ENCODE measurements around the gene PTPRE. TPM values are rescaled to one million over a fixed set of nuclear protein-coding genes. Genes with fewer than 3 reads are reported as not detected.

PTPRE gene
- total RNA-seq, 1 donor from 2014 or later: 20.4 TPM

- intact Hi-C loops (cut with micrococcal nuclease): no loop called here
Measured at GRCh38 chr10:127998501-127999144, 91.7 kb downstream of the PTPRE start.

DNA sequence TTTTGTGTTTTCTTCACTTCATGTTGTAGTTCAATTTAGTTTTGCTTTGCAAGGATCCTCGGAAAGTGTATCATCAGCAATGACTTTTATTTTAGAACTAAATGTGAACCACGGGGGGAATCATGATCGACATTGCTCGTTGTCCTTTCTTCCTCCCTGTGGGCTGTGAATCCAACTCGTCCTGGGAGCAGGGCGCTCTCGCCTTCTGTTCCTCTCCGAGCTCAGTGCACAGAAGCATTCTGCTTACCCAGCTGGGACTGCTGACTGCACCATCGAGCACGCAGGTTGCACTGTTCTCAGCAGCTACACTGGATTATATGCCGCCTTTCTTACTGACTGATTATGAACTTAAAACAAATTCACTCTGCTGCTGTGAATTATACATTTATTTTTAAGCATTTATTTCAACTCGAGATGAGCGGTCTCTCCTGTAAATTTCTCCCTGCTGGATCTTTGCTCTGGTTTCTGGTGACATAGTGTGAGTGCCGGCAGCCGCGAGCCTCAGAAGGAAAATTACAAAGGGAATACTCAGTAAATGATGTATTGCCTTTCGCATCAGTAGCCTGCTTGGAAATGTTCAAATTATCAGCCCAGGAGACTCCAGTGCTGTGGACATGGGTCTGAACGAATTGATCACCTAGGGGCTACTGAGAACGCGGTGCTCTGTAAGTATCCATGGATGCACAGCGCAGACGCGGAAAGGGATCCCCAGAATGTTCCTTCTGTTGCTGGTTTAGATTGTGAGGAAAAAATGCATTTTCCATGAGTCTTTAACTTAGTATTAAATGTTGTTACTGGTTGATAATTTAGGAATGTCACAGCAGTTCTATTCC is 92.6 kb downstream of the PTPRE start:
- intact Hi-C loops (cut with micrococcal nuclease): no loop called here

GRCh38 chr10:128000471-128001362 is 93.8 kb downstream of the PTPRE start:
- intact Hi-C loops (cut with micrococcal nuclease): no loop called here

DNA sequence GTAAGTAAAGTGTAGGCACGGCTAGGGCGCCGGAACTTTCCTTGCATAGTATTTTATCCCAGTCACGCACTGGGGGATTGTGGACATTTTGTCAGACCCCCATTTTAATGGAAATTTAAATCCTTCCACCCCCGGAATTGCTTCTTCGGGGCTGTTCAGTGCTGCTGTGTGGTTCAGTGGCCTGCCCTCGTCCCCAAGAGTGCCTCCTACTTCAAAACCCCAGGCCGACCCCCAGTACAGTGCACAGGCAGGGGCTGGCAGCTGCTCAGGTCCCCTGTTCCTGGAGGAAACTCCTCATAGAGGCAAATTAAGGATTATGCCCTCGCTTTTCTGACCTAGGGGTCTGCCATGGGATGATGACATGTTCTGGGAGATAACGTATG is 94.5 kb downstream of the PTPRE start:
- intact Hi-C loops (cut with micrococcal nuclease): no loop called here

DNA sequence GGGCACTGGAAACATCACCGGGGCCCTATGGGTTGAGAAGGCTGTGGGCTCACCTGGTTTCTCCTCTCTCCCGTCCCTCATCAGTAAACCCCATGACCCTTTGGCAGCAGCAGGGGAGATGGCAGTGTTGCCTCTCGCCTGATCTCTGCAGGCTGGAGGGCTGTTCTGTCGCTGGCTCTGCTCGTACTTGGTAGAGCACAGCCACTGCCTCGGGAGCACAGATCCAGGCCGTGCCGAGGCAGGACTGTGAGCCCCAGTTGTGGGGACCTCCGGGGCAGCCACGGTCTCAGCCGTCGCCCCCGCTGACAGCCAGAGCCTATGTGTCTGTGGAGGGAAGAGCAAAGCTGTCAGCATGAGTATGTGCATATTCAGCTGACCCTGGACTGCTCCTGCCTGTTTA is 94.9 kb downstream of the PTPRE start:
- intact Hi-C loops (cut with micrococcal nuclease): no loop called here

GRCh38 chr10:128003521-128003920 is 96.6 kb downstream of the PTPRE start:
- intact Hi-C loops (cut with micrococcal nuclease): no loop called here

DNA sequence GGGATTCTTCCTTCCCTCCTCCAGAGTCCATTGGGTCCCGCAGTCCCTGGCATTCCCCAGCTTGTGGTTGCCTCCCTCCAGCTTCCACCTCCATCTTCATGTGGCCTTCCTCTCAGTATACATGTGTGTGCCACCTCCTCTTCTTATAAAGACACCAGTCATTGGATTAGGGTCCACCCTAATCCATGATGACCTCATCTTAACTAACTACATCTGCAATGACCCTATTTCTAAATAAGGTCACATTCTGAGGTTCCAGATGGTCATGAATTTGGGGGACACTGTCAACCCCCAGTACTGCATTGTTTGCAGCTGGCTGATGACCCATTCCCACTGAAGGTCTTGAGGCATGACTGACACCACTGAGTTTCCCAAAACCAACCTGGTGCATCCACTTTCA is 99.0 kb downstream of the PTPRE start:
- intact Hi-C loops (cut with micrococcal nuclease): no loop called here

DNA sequence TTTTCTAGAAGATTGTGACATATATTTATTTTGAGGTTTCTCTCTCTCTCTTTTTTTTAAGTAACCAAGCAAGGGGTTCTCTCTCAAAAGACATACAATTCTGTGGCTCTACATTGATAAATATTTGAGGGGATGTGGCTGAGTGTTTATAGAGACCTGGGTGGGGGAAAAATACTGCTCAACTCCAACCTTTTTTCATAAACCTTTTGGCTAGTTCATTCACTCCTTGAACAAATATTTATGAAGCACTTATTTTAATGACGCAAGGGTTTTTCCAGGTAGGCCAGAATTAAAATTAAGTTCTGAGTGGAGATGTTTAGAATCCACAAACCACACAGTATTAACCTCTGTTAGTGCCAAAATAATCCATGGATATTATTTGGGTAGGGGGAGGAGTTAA is 100.2 kb downstream of the PTPRE start:
- intact Hi-C loops (cut with micrococcal nuclease): no loop called here

- intact Hi-C loops (cut with micrococcal nuclease): loop anchor here (2.0 kb wide), 1 partner anchor 293 kb away; no protein-coding TSS in a partner anchor
Measured at GRCh38 chr10:128007971-128008370, 101.1 kb downstream of the PTPRE start.

DNA sequence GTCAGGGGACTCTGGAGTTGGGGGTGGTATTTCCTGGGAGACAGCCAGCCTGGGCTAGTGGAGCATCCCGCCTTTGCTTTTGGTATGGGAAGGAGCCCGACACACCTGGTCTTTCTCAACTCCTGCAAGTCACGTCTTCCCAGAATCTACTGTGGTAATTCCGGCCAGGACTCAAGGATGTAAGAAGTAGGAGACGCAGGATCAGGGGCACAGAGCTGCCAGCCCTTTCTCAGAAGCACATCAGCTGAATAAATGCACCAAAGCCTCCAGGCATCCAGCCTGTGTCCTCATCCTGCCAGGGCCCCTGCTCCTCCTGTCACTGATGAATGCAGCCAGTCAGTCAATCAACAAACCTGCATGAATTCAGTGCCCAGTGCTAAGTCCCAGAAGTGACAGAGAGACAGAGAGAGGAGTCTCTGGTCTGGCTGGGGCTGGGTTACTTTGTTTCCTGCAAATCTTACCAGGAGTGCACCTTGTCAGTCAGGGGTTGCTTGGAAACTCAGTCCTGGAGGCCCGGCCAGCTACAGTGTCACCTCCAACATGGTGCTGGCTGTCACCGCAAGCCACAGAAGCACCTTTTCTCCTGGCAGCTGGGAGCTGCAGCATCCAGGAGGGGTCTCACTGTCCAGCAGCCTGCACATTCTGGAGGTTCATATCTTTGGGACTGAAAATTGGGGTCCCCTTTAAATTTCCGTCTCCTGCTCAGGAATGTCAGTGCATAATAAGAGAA is 101.8 kb downstream of the PTPRE start:
- intact Hi-C loops (cut with micrococcal nuclease): loop anchor here (2.0 kb wide), 1 partner anchor 294 kb away; no protein-coding TSS in a partner anchor

DNA sequence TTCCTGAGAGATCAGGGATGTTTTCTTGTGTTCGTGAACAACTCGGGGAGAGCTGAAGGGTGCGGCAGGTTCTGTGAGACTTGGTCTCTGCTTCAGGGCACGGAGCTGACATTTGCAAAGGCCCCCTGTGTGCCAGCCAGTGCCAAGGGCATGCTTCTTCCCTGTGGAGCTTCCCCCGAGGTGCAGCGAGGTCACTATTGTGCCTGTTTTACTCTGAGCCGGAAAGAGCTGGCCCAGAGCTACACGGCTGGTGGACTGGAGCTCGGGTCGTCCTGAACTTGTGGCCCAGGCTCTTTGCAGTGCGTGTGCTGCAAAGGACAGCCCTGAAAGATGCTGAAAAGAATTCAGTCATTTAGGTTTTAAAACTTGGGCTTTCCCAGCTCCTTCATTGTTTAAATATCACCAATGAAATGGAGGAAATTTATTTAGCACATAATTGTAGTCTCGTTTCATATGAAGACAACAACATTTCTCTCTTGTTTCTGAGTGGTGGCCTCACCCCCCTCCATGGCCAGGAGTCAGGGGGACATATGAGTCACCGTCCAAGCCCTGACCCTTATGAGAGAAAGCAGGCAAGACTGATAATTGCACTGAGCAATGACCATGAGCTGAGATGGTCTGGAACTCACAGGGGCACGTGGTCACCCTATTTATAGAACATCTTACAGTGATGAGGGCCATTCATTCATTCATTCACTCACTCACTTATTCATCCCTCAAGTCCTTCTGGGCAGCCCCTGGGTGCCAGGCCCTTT is 102.6 kb downstream of the PTPRE start:
- intact Hi-C loops (cut with micrococcal nuclease): loop anchor here (2.0 kb wide), 1 partner anchor 295 kb away; no protein-coding TSS in a partner anchor

- intact Hi-C loops (cut with micrococcal nuclease): loop anchor here (1.0 kb wide), 2 partner anchors 58 to 105 kb away; no protein-coding TSS in a partner anchor
Measured at GRCh38 chr10:128011059-128011979, 104.4 kb downstream of the PTPRE start.

DNA sequence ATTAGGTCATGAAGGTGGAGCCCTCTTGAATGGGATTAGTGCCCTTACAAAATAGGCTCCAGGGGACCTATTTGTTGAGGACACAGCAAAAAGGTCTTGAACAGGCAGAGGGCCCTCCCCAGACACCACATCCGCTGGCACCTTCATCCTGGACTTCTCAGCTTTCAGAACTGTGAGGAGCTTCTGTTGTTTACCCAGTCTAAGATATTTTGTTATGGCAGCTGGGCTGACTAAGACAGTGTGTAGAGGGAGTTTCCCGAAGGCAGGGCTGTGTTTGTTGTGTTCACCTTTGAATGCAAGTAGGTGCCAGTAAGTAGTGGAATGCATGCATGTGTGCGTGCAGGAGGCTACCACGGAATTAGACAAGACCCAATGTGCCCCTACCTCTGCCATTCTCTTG is 106.7 kb downstream of the PTPRE start:
- intact Hi-C loops (cut with micrococcal nuclease): no loop called here

DNA sequence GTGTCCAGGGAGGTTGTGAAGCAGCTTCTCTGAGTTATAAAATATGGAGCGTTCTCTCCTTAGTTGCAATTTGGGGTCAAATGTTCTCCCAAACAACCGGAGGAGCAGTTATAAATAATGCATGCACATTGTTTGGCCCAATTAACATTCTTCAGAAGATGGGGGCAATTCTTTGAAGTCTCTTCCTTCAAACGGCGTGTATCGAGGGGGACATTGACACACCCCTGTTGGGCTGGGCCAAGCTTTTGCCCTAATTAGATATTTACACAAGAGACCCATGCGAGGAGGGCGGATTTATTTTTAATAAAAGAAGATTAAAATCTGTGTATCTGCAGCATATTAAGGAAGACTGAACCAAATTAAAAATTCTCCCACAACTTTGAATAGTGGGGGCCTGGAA is 107.3 kb downstream of the PTPRE start:
- intact Hi-C loops (cut with micrococcal nuclease): no loop called here

- intact Hi-C loops (cut with micrococcal nuclease): no loop called here
Measured at GRCh38 chr10:128016423-128017060, 109.6 kb downstream of the PTPRE start.

- intact Hi-C loops (cut with micrococcal nuclease): no loop called here
Measured at GRCh38 chr10:128017822-128018221, 110.9 kb downstream of the PTPRE start.

DNA sequence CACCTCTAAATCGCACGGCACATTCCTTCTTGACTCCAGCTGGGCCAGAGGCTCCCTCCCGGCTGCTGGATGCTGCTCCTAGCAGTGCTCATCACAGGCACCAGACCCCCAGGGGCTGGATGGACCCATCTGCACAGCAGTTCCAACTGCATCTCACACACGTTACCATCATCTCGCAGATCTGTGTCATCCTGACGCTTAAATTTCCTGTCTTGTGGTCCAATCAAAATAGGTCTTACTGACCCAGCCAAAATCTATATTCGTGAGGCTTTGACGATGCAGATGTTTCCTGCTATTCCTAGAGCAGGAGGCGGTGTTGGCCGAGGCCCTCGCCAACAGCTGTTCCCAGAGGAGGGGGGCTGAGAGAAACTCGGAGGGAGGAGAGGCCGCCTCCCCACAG is 111.3 kb downstream of the PTPRE start:
- intact Hi-C loops (cut with micrococcal nuclease): no loop called here

DNA sequence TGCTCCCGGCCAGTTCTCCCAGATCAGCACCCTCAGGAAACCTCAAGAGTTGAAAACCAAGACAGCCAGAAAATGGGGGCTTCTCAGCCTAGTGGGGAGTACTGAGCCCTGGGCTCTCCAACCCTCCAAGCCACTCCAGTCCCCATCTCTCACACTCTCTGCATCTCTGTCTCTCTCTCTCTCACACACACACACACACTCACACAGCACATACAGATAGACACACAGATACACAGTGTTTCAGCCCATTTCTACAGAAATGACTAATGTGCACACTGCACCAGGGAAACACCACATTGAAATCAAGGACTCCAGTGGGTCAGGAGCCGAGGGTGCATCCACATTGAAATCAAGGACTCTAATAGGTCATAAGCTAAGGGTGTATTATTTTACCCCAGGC is 111.8 kb downstream of the PTPRE start:
- intact Hi-C loops (cut with micrococcal nuclease): no loop called here

Data from T-helper 2 cell treated with Interferon-gamma antibody and Interleukin-4, amounts not matched to agents 100 ng/mL and 5 ng/mL, for 36 hours (primary cell).